Liver (tissue), 3 donors: ENCODE data around the gene STXBP6.

Experiments
- ATF3 ChIP-seq: IDR thresholded peaks from 2 replicates; pipeline ENCODE4 v1.6.1; 2016; ENCODE audit warnings: antibody characterized with exemption
- CTCF ChIP-seq: fragments of 150-350 bp; IDR thresholded peaks from 2 replicates; pipeline ENCODE4 v1.5.1; 2017; ENCODE audit warnings: improper control_type of control experiment, low read depth, low read length; ENCODE audit not compliant: missing input control
- FOXA1 ChIP-seq: IDR thresholded peaks from 2 replicates; pipeline ENCODE4 v1.6.1; 2016; ENCODE audit warnings: antibody characterized with exemption
- GABPA ChIP-seq, 2 donors: IDR thresholded peaks in 1 of 2; conservative IDR thresholded peaks in 1 of 2; 2 replicates each; pipeline ENCODE4 v1.6.1; 2016; ENCODE audit warnings: antibody characterized with exemption in 2 of 2, mild to moderate bottlenecking in 1 of 2, moderate library complexity in 1 of 2
- MAX ChIP-seq: IDR thresholded peaks from 2 replicates; pipeline ENCODE4 v1.6.1; 2016; ENCODE audit warnings: antibody characterized with exemption
- RAD21 ChIP-seq, 2 donors: IDR thresholded peaks; 2 replicates each; pipeline ENCODE4 v1.6.1; 2016; ENCODE audit warnings: antibody characterized with exemption in 2 of 2, mild to moderate bottlenecking in 2 of 2
- SP1 ChIP-seq: IDR thresholded peaks from 2 replicates; pipeline ENCODE4 v1.6.1; 2018; ENCODE audit warnings: antibody characterized with exemption, mild to moderate bottlenecking
- TAF1 ChIP-seq: conservative IDR thresholded peaks from 2 replicates; pipeline ENCODE4 v1.6.1; 2016; ENCODE audit warnings: antibody characterized with exemption, mild to moderate bottlenecking
- YY1 ChIP-seq: IDR thresholded peaks from 2 replicates; pipeline ENCODE4 v1.6.1; 2016; ENCODE audit warnings: antibody characterized with exemption, mild to moderate bottlenecking
- TF ChIP-seq, protein P1 (sequence below): IDR thresholded peaks from 2 replicates; pipeline ENCODE4 v1.6.1; 2016; ENCODE audit warnings: antibody characterized with exemption, mild to moderate bottlenecking
- TF ChIP-seq, protein P2 (sequence below): IDR thresholded peaks from 2 replicates; pipeline ENCODE4 v1.6.1; 2016; ENCODE audit warnings: antibody characterized with exemption
- donor health status: healthy.
- donor health status: healthy.

GRCh38 chr14:25007832-25008231 is 42.1 kb downstream of the STXBP6 start:
- TF ChIP-seq TAF1 = no peak
- no peak for TF ChIP-seq CTCF
- TF ChIP-seq, protein P1, sequence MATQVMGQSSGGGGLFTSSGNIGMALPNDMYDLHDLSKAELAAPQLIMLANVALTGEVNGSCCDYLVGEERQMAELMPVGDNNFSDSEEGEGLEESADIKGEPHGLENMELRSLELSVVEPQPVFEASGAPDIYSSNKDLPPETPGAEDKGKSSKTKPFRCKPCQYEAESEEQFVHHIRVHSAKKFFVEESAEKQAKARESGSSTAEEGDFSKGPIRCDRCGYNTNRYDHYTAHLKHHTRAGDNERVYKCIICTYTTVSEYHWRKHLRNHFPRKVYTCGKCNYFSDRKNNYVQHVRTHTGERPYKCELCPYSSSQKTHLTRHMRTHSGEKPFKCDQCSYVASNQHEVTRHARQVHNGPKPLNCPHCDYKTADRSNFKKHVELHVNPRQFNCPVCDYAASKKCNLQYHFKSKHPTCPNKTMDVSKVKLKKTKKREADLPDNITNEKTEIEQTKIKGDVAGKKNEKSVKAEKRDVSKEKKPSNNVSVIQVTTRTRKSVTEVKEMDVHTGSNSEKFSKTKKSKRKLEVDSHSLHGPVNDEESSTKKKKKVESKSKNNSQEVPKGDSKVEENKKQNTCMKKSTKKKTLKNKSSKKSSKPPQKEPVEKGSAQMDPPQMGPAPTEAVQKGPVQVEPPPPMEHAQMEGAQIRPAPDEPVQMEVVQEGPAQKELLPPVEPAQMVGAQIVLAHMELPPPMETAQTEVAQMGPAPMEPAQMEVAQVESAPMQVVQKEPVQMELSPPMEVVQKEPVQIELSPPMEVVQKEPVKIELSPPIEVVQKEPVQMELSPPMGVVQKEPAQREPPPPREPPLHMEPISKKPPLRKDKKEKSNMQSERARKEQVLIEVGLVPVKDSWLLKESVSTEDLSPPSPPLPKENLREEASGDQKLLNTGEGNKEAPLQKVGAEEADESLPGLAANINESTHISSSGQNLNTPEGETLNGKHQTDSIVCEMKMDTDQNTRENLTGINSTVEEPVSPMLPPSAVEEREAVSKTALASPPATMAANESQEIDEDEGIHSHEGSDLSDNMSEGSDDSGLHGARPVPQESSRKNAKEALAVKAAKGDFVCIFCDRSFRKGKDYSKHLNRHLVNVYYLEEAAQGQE = no peak
- TF ChIP-seq MAX = no peak
- TF ChIP-seq RAD21 (IDR thresholded peaks at IDR 0.05) = no peak
- no peak for TF ChIP-seq FOXA1
- TF ChIP-seq, protein P2, sequence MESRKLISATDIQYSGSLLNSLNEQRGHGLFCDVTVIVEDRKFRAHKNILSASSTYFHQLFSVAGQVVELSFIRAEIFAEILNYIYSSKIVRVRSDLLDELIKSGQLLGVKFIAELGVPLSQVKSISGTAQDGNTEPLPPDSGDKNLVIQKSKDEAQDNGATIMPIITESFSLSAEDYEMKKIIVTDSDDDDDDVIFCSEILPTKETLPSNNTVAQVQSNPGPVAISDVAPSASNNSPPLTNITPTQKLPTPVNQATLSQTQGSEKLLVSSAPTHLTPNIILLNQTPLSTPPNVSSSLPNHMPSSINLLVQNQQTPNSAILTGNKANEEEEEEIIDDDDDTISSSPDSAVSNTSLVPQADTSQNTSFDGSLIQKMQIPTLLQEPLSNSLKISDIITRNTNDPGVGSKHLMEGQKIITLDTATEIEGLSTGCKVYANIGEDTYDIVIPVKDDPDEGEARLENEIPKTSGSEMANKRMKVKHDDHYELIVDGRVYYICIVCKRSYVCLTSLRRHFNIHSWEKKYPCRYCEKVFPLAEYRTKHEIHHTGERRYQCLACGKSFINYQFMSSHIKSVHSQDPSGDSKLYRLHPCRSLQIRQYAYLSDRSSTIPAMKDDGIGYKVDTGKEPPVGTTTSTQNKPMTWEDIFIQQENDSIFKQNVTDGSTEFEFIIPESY = no peak
- TF ChIP-seq GABPA (IDR thresholded peaks at IDR 0.05 in 1 of 2, conservative IDR thresholded peaks at IDR 0.05 in 1 of 2) = no peak
- no peak for TF ChIP-seq SP1
- no peak for TF ChIP-seq ATF3
- no peak for TF ChIP-seq YY1
